HepG2 (cell line): Measurements from ENCODE around the gene CCDC82. TPM values are rescaled to one million over a fixed set of nuclear protein-coding genes. Genes with fewer than 3 reads are reported as not detected.
A peak's percentile ranks its signal among the peaks of the same experiment; 100 is the strongest.

Experiments used
- AHR ChIP-seq: IDR thresholded peaks from 2 replicates; pipeline ENCODE4 v1.6.1; 2018; ENCODE audit warnings: missing genetic modification reagents, missing compliant biosample characterization
- ATRX ChIP-seq: sonication (generic); formaldehyde crosslinking; IDR thresholded peaks from 2 replicates; pipeline ENCODE4 v1.4.0; 2020; ENCODE audit warnings: missing genetic modification reagents, borderline replicate concordance
- CREM ChIP-seq, 2 experiments: sonication (generic) in 1 of 2; formaldehyde crosslinking in 1 of 2; IDR thresholded peaks; 2 replicates each; pipeline versions ENCODE4 v1.4.0 to v1.6.1; 2016 to 2020; ENCODE audit warnings: antibody characterized with exemption in 1 of 2, mild to moderate bottlenecking in 1 of 2, missing genetic modification reagents in 1 of 2
- CTCF ChIP-seq: sonication (generic); formaldehyde crosslinking; IDR thresholded peaks from 2 replicates; pipeline ENCODE4 v1.5.0; 2020; ENCODE audit warnings: mild to moderate bottlenecking, missing genetic modification reagents, moderate library complexity
- DMTF1 ChIP-seq: sonication (generic); formaldehyde crosslinking; IDR thresholded peaks from 2 replicates; pipeline ENCODE4 v1.4.0; 2020; ENCODE audit warnings: mild to moderate bottlenecking, missing genetic modification reagents
- HNRNPH1 ChIP-seq: fragments of 200-400 bp; formaldehyde crosslinking; optimal IDR thresholded peaks from 2 replicates; pipeline ENCODE3; 2017; ENCODE audit warnings: mild to moderate bottlenecking, low read depth, low read length
- HOXA5 ChIP-seq: sonication (generic); formaldehyde crosslinking; IDR thresholded peaks from 2 replicates; pipeline ENCODE4 v1.4.0; 2020; ENCODE audit warnings: missing genetic modification reagents
- IKZF5 ChIP-seq: IDR thresholded peaks from 2 replicates; pipeline ENCODE4 v1.6.1; 2018; ENCODE audit warnings: missing genetic modification reagents, mild to moderate bottlenecking, missing compliant biosample characterization
- ISL2 ChIP-seq: sonication (generic); formaldehyde crosslinking; IDR thresholded peaks from 2 replicates; pipeline ENCODE4 v1.5.0; 2020; ENCODE audit warnings: missing genetic modification reagents
- KDM5A ChIP-seq: fragments of 200-600 bp; sonication (generic); IDR thresholded peaks from 2 replicates; pipeline ENCODE4 v1.7.0; 2018; ENCODE audit warnings: antibody characterized with exemption, mild to moderate bottlenecking, low read length, borderline replicate concordance
- MXI1 ChIP-seq: IDR thresholded peaks from 3 replicates; pipeline ENCODE4 v1.6.1; 2012; ENCODE audit warnings: low read depth, low read length, inconsistent platforms, borderline replicate concordance
- NFIB ChIP-seq: sonication (generic); formaldehyde crosslinking; IDR thresholded peaks from 2 replicates; pipeline ENCODE4 v1.9.0; 2021; ENCODE audit warnings: missing genetic modification reagents, mild to moderate bottlenecking, borderline replicate concordance
- POLR2AphosphoS2 ChIP-seq: IDR thresholded peaks from 2 replicates; pipeline ENCODE4 v1.6.1; 2011; ENCODE audit warnings: low read depth, low read length, improper control_type of control experiment
- REL ChIP-seq: sonication (generic); formaldehyde crosslinking; conservative IDR thresholded peaks from 2 replicates; pipeline ENCODE4 v1.8.0; 2022; ENCODE audit warnings: mild to moderate bottlenecking, missing genetic modification reagents, moderate library complexity
- SOX6 ChIP-seq, 2 experiments: fragments of 450-650 bp in 1 of 2; sonication (generic) in 1 of 2; formaldehyde crosslinking in 1 of 2; IDR thresholded peaks; 2 replicates each; pipeline versions ENCODE4 v1.4.0 to v1.6.1; 2017 to 2020; ENCODE audit warnings: antibody characterized with exemption in 1 of 2, mild to moderate bottlenecking in 1 of 2, missing genetic modification reagents in 1 of 2
- SPEN ChIP-seq: sonication (generic); formaldehyde crosslinking; IDR thresholded peaks from 2 replicates; pipeline ENCODE4 v1.5.1; 2020; ENCODE audit warnings: low read depth, mild to moderate bottlenecking, missing genetic modification reagents
- TCF7L2 ChIP-seq: IDR thresholded peaks from 2 replicates; pipeline ENCODE4 v1.6.1; 2011; ENCODE audit warnings: mild to moderate bottlenecking, low read depth, low read length, moderate library complexity
- TFAP4 ChIP-seq: sonication (generic); IDR thresholded peaks from 2 replicates; pipeline ENCODE4 v1.6.1; 2016; ENCODE audit warnings: low read depth, borderline replicate concordance
- THAP8 ChIP-seq: sonication (generic); formaldehyde crosslinking; IDR thresholded peaks from 2 replicates; pipeline ENCODE4 v1.5.1; 2020; ENCODE audit warnings: missing genetic modification reagents, mild to moderate bottlenecking, borderline replicate concordance
- ZNF256 ChIP-seq: sonication (generic); formaldehyde crosslinking; conservative IDR thresholded peaks from 2 replicates; pipeline ENCODE4 v1.4.0; 2020; ENCODE audit warnings: missing genetic modification reagents
- ZNF317 ChIP-seq: sonication (generic); formaldehyde crosslinking; IDR thresholded peaks from 2 replicates; pipeline ENCODE4 v1.5.0; 2020; ENCODE audit warnings: mild to moderate bottlenecking, missing genetic modification reagents
- ZNF652 ChIP-seq: IDR thresholded peaks from 2 replicates; pipeline ENCODE4 v1.6.1; 2016; ENCODE audit warnings: low read depth, borderline replicate concordance
- ZNF703 ChIP-seq: sonication (generic); formaldehyde crosslinking; IDR thresholded peaks from 2 replicates; pipeline ENCODE4 v1.5.1; 2020; ENCODE audit warnings: missing genetic modification reagents, mild to moderate bottlenecking, moderate library complexity, borderline replicate concordance
- polyA plus RNA-seq, 8 experiments: library from polyadenylated mRNA; depleted of rRNA in 3 of 8; stranded (reverse) in 7 of 8; unstranded in 1 of 8; fragments of >200 nt; fragmentation: Illumina TruSeq in 4 of 8; extraction: Trizol in 4 of 8; gene quantifications; 2 replicates each; pipeline versions ENCODE4 v1.2.1 to v1.2.3, GENCODE V29; 2011 to 2016; ENCODE audit warnings: low read depth in 4 of 8, missing spikeins in 1 of 8, mixed read lengths in 1 of 8; ENCODE audit not compliant: insufficient read depth in 1 of 8
- total RNA-seq, 5 experiments: library from RNA; depleted of rRNA; stranded (reverse); fragments of >200 nt; fragmentation: Illumina TruSeq; extraction: Trizol; gene quantifications; 2 replicates each; pipeline ENCODE4 v1.2.3, GENCODE V29; 2016; ENCODE audit warnings: low read depth in 1 of 5

The CCDC82 gene
- total and polyA plus RNA-seq, 2 of the 13 experiments (the other 11 are each of a cell fraction or from before 2014, with no cell fraction given) = 19.7 to 25.7 TPM

- TF ChIP-seq DMTF1 (CRISPR knock-in tag) = no peak
- peak; percentile 30; the same call in 1 of the 2 replicates for TF ChIP-seq SPEN (CRISPR knock-in tag)
- peak; percentile 92 for TF ChIP-seq CTCF (CRISPR knock-in tag)
- TF ChIP-seq NFIB = no peak
- TF ChIP-seq MXI1 = no peak
- no peak for TF ChIP-seq ZNF256 (CRISPR knock-in tag)
- TF ChIP-seq TCF7L2 = no peak
- TF ChIP-seq ISL2 = no peak
- peak; percentile 60; the same call in 1 of the 2 replicates for TF ChIP-seq IKZF5 (CRISPR knock-in tag)
- TF ChIP-seq ZNF703 (CRISPR knock-in tag) = no peak
- TF ChIP-seq HNRNPH1 = no peak
- 0 out of 2 replicates have a peak, but pooled peaks have one; percentile 15 for TF ChIP-seq HOXA5 (CRISPR knock-in tag)
- TF ChIP-seq AHR = 0 out of 2 replicates have a peak, but pooled peaks have one; percentile 37
- no peak for TF ChIP-seq ATRX (CRISPR knock-in tag)
- no peak for TF ChIP-seq POLR2AphosphoS2
- no peak for TF ChIP-seq CREM (IDR thresholded peaks at IDR 0.05)
- TF ChIP-seq CREM (CRISPR knock-in tag; IDR thresholded peaks at IDR 0.05) = no peak
- peak; percentile 44; the same call in 1 of the 2 replicates for TF ChIP-seq TFAP4
- no peak for TF ChIP-seq ZNF652 (CRISPR knock-in tag)
- no peak for TF ChIP-seq SOX6 (IDR thresholded peaks at IDR 0.05)
- no peak; the same call in 1 of the 2 replicates for TF ChIP-seq SOX6 (CRISPR knock-in tag; IDR thresholded peaks at IDR 0.05)
- no peak for TF ChIP-seq ZNF317 (CRISPR knock-in tag)
- peak; percentile 71 for TF ChIP-seq KDM5A
- TF ChIP-seq REL (CRISPR knock-in tag) = no peak
- no peak for TF ChIP-seq THAP8 (CRISPR knock-in tag)
Measured at GRCh38 chr11:96342961-96343711, 46.6 kb downstream of the CCDC82 start, which contains the start of gene MAML2 (continued).
